HL-60 (cell line): ENCODE results near the gene CORO1C.

ENCODE experiments used
- DNase-seq, 2 experiments: peaks; one replicate each; pipeline ENCODE4 v3.0.0-alpha.2; 2010 to 2020; ENCODE audit warnings: low read depth in 1 of 2, low spot score in 1 of 2
- H3K27ac ChIP-seq: fragments of 250-450 bp; sonication (Bioruptor Pico); replicated peaks from 2 replicates; pipeline ENCODE4 v1.5.1; 2020; ENCODE audit warnings: mild to moderate bottlenecking, moderate library complexity
- H3K27me3 ChIP-seq: fragments of 250-450 bp; sonication (Bioruptor Pico); 2 replicates; pipeline ENCODE4 v1.5.1; 2021; ENCODE audit warnings: mild to moderate bottlenecking, moderate library complexity; ENCODE audit not compliant: insufficient read depth, poor library complexity, severe bottlenecking
- H3K4me3 ChIP-seq: replicated peaks from 2 replicates; pipeline ENCODE4 v1.5.1; 2011; ENCODE audit warnings: mild to moderate bottlenecking, control low read depth, low read length; ENCODE audit not compliant: insufficient read depth
- CTCF ChIP-seq: IDR thresholded peaks from one replicate; pipeline ENCODE4 v1.5.1; 2011; ENCODE audit warnings: low read length, control low read depth, inconsistent platforms; ENCODE audit not compliant: insufficient read depth
- GABPA ChIP-seq: IDR thresholded peaks from 2 replicates; pipeline ENCODE4 v1.6.1; 2012; ENCODE audit warnings: low read depth
- POLR2AphosphoS5 ChIP-seq: IDR thresholded peaks from 2 replicates; pipeline ENCODE4 v1.6.1; 2012; ENCODE audit warnings: low read depth
- REST ChIP-seq: IDR thresholded peaks from 2 replicates; pipeline ENCODE4 v1.6.1; 2012; ENCODE audit warnings: low read depth; ENCODE audit not compliant: insufficient replicate concordance
- SPI1 ChIP-seq: IDR thresholded peaks from 2 replicates; pipeline ENCODE4 v1.6.1; 2012; ENCODE audit warnings: low read depth, mild to moderate bottlenecking, borderline replicate concordance

Gene CORO1C

GRCh38 chr12:108602976-108603704, 128.2 kb downstream of the CORO1C start:
- TF ChIP-seq POLR2AphosphoS5 (no peak), GABPA (no peak), CTCF (no peak), SPI1 (no peak), REST (no peak)
- Histone ChIP-seq H3K27me3 (no peaks in the 10 kb centered on the region), H3K4me3 (no peak overlapping the region), H3K27ac (no peak overlapping the region)
- no peak for DNase-seq

- no peak for DNase-seq
- Histone ChIP-seq H3K27me3 (no peaks in the 10 kb centered on the region), H3K4me3 (no peak overlapping the region), H3K27ac (no peak overlapping the region)
- TF ChIP-seq REST: no peak
- TF ChIP-seq POLR2AphosphoS5: no peak
- TF ChIP-seq CTCF: no peak
- TF ChIP-seq SPI1: no peak
- no peak for TF ChIP-seq GABPA
These were observed 129.1 kb downstream of the CORO1C start for GRCh38 chr12:108602209-108602705.

GRCh38 chr12:108600702-108601007, 130.7 kb downstream of the CORO1C start:
- TF ChIP-seq SPI1 (no peak), GABPA (no peak), POLR2AphosphoS5 (no peak), CTCF (no peak), REST (no peak)
- no peak for DNase-seq
- Histone ChIP-seq H3K27ac (no peak overlapping the region), H3K27me3 (no peaks in the 10 kb centered on the region), H3K4me3 (no peak overlapping the region)
